Panc1 (cell line): ENCODE data around the gene TRAPPC1.

Experiments
- CTCF ChIP-seq: fragments of 450-650 bp; IDR thresholded peaks from 2 replicates; pipeline ENCODE4 v1.5.1; 2017; ENCODE audit warnings: mild to moderate bottlenecking
- POLR2AphosphoS5 ChIP-seq: IDR thresholded peaks from 2 replicates; pipeline ENCODE4 v1.6.1; 2012; ENCODE audit warnings: mild to moderate bottlenecking, low read depth, low read length, moderate library complexity
- REST ChIP-seq, 2 experiments: IDR thresholded peaks; 2 replicates each; pipeline ENCODE4 v1.6.1; 2011 to 2012; ENCODE audit warnings: low read depth in 2 of 2, control low read depth in 1 of 2, low read length in 1 of 2, mild to moderate bottlenecking in 1 of 2, moderate library complexity in 1 of 2; ENCODE audit not compliant: insufficient read depth in 1 of 2
- SIN3A ChIP-seq: IDR thresholded peaks from 2 replicates; pipeline ENCODE4 v1.6.1; 2012; ENCODE audit warnings: low read depth, mild to moderate bottlenecking, low read length, moderate library complexity, borderline replicate concordance; ENCODE audit not compliant: insufficient read depth
- TCF7L2 ChIP-seq: IDR thresholded peaks from 2 replicates; pipeline ENCODE4 v1.6.1; 2011; ENCODE audit warnings: mild to moderate bottlenecking, low read depth, low read length, inconsistent platforms

GRCh38 chr17:7909089-7909488 is 22.7 kb downstream of the TRAPPC1 start:
- no peak for TF ChIP-seq CTCF
- TF ChIP-seq TCF7L2, result no peak
- no peak for TF ChIP-seq POLR2AphosphoS5
- TF ChIP-seq REST (IDR thresholded peaks at IDR 0.05; ENCODE audit: insufficient read depth in 1 of 2, low read depth in 2 of 2, low read length in 1 of 2), result no peak
- no peak for TF ChIP-seq SIN3A
